PC-9 (cell line): ENCODE data around the gene ITM2C. TPM values are rescaled to one million over a fixed set of nuclear protein-coding genes. Genes with fewer than 3 reads are reported as not detected.

Experiments
- BruUV-seq: library from RNA; stranded (reverse); fragments of 400-500 nt; replicated peaks from 2 replicates; lab custom pipeline; 2021; lab: Mats Ljungman, UMichigan
- CTCF ChIA-PET: fragments of 300-600 bp; sonication (Branson Sonifier 250); formaldehyde crosslinking; loops from one replicate; lab custom pipeline; 2022; ENCODE audit warnings: antibody characterized with exemption; lab: Charles Lee
- POLR2A ChIA-PET: fragments of 300-600 bp; sonication (Branson Sonifier 250); formaldehyde crosslinking; loops from one replicate; lab custom pipeline; 2022; ENCODE audit warnings: antibody characterized with exemption; ENCODE audit not compliant: unreplicated experiment; lab: Charles Lee
- DNase-seq, 2 experiments: peaks; one replicate each; pipeline versions ENCODE4 v3.0.0 to v3.0.0-alpha.2; 2015 to 2022; ENCODE audit warnings: mixed read lengths in 1 of 2
- H2AFZ ChIP-seq: fragments of 200-600 bp; sonication (generic); 2 replicates; pipeline ENCODE4 v1.8.1; 2017; ENCODE audit warnings: antibody characterized with exemption
- H3F3A ChIP-seq: fragments of 200-600 bp; sonication (generic); 2 replicates; pipeline ENCODE4 v1.8.1; 2017; ENCODE audit warnings: antibody characterized with exemption, mild to moderate bottlenecking, low read depth; ENCODE audit not compliant: insufficient read depth
- H3K27ac ChIP-seq: fragments of 200-600 bp; sonication (generic); 2 replicates; pipeline ENCODE4 v1.6.1; 2016; ENCODE audit warnings: mixed run types
- H3K27me3 ChIP-seq: fragments of 200-600 bp; sonication (generic); 2 replicates; pipeline ENCODE4 v1.6.1; 2016; ENCODE audit warnings: low read depth, mixed run types; ENCODE audit not compliant: insufficient read depth
- H3K36me3 ChIP-seq: fragments of 200-600 bp; sonication (generic); 2 replicates; pipeline ENCODE4 v1.6.1; 2016; ENCODE audit warnings: low read depth, mixed run types
- H3K4me1 ChIP-seq: fragments of 200-600 bp; sonication (generic); replicated peaks from 2 replicates; pipeline ENCODE4 v1.6.1; 2016; ENCODE audit warnings: mixed run types; ENCODE audit not compliant: insufficient read depth
- H3K4me2 ChIP-seq: fragments of 200-600 bp; sonication (generic); 2 replicates; pipeline ENCODE4 v1.6.1; 2017; ENCODE audit warnings: mixed run types
- H3K4me3 ChIP-seq: fragments of 200-600 bp; sonication (generic); 2 replicates; pipeline ENCODE4 v1.6.1; 2016; ENCODE audit warnings: mixed run types
- H3K79me2 ChIP-seq: fragments of 200-600 bp; sonication (generic); 2 replicates; pipeline ENCODE4 v1.6.1; 2017; ENCODE audit warnings: low read depth, mixed run types
- H3K9me2 ChIP-seq: fragments of 200-600 bp; sonication (generic); 2 replicates; pipeline ENCODE4 v1.8.1; 2017; ENCODE audit warnings: mild to moderate bottlenecking; ENCODE audit not compliant: insufficient read depth
- H3K9me3 ChIP-seq: fragments of 200-600 bp; sonication (generic); 2 replicates; pipeline ENCODE4 v1.8.1; 2016; ENCODE audit warnings: low read depth; ENCODE audit not compliant: insufficient read depth
- H4K20me1 ChIP-seq: fragments of 200-600 bp; sonication (generic); 2 replicates; pipeline ENCODE4 v1.8.1; 2017; ENCODE audit not compliant: insufficient read depth
- CTCF ChIP-seq: fragments of 200-600 bp; sonication (generic); conservative IDR thresholded peaks from 2 replicates; pipeline ENCODE4 v1.6.1; 2017; ENCODE audit warnings: mixed run types, antibody characterized with exemption, mild to moderate bottlenecking, moderate library complexity
- EZH2 ChIP-seq: fragments of 200-600 bp; sonication (generic); IDR thresholded peaks from 2 replicates; pipeline ENCODE4 v1.8.0; 2017; ENCODE audit warnings: antibody characterized with exemption, low read depth
- intact Hi-C: fragments of 100-400 bp; cut with micrococcal nuclease; formaldehyde crosslinking; loops from one replicate; pipeline ENCODE4 v1.10.0; 2022; ENCODE audit not compliant: unreplicated experiment
- total RNA-seq: library from RNA; stranded (reverse); gene quantifications from 2 replicates; pipeline ENCODE4 v1.2.3, GENCODE V29; 2021

ITM2C gene
- total RNA-seq, 1 experiment from 2014 or later = 76.0 TPM

- H3K79me2 ChIP-seq = no peaks in the 10 kb centered on the region
- no peaks in the 10 kb centered on the region for H3K9me3 ChIP-seq
- no peaks in the 10 kb centered on the region for H3K9me2 ChIP-seq
- ChIA-PET CTCF (no interaction called here), POLR2A (no interaction called here)
- no peaks in the 10 kb centered on the region for H4K20me1 ChIP-seq
- H3K4me2 ChIP-seq = no peak overlapping the region
- peaks cover 4% of the 10 kb centered on the region for H3K27me3 ChIP-seq
- H3K27ac ChIP-seq = no peak overlapping the region
- peaks cover 8% of the 10 kb centered on the region; the same call in 1 of the 2 replicates for H3K4me1 ChIP-seq
- no peak for DNase-seq
- intact Hi-C loops = no loop called here
- BruUV-seq = no TSS peak
- no peak overlapping the region for H3K4me3 ChIP-seq
- H3F3A ChIP-seq = no peaks in the 10 kb centered on the region
- no peak overlapping the region for H2AFZ ChIP-seq
- no peak for TF ChIP-seq EZH2
- no peak for TF ChIP-seq CTCF
- H3K36me3 ChIP-seq = no peaks in the 10 kb centered on the region
These were observed 26.3 kb downstream of the ITM2C start for GRCh38 chr2:230891064-230891463.

GRCh38 chr2:230891509-230891908 lies 26.8 kb downstream of the ITM2C start:
- CTCF ChIA-PET = no interaction called here
- no peak for DNase-seq
- no peak overlapping the region for H3K27ac ChIP-seq

GRCh38 chr2:230893338-230893737 lies 28.6 kb downstream of the ITM2C start:
- intact Hi-C loops = no loop called here
- Histone ChIP-seq H2AFZ (no peak overlapping the region), H4K20me1 (no peaks in the 10 kb centered on the region), H3K9me3 (no peaks in the 10 kb centered on the region), H3K27ac (no peak overlapping the region), H3F3A (no peaks in the 10 kb centered on the region), H3K36me3 (no peaks in the 10 kb centered on the region), H3K4me2 (no peak overlapping the region), H3K79me2 (no peaks in the 10 kb centered on the region), H3K4me3 (no peak overlapping the region), H3K9me2 (no peaks in the 10 kb centered on the region), H3K4me1 (peaks cover 9% of the 10 kb centered on the region; the same call in 1 of the 2 replicates), H3K27me3 (peaks cover 16% of the 10 kb centered on the region)
- DNase-seq = no peak
- ChIA-PET CTCF (no interaction called here), POLR2A (interaction anchor here (0.6 kb wide), 1 partner anchor 1533 kb away, joined by 3 read pairs; no protein-coding TSS in a partner anchor)
- BruUV-seq = no TSS peak
- TF ChIP-seq CTCF (no peak), EZH2 (no peak)

More at GRCh38 chr2:230891509-230891908, 26.8 kb downstream of the ITM2C start:
- no peaks in the 10 kb centered on the region for H3K9me2 ChIP-seq
- H3K4me2 ChIP-seq = no peak overlapping the region
- no peaks in the 10 kb centered on the region for H4K20me1 ChIP-seq
- BruUV-seq = no TSS peak
- POLR2A ChIA-PET = no interaction called here
- no peaks in the 10 kb centered on the region for H3K79me2 ChIP-seq
- H3K4me1 ChIP-seq = peaks cover 9% of the 10 kb centered on the region; the same call in 1 of the 2 replicates
- no peak overlapping the region for H2AFZ ChIP-seq
- TF ChIP-seq EZH2 = no peak
- TF ChIP-seq CTCF = no peak
- peaks cover 4% of the 10 kb centered on the region for H3K27me3 ChIP-seq
- intact Hi-C loops = no loop called here
- H3K4me3 ChIP-seq = no peak overlapping the region
- no peaks in the 10 kb centered on the region for H3F3A ChIP-seq
- no peaks in the 10 kb centered on the region for H3K9me3 ChIP-seq
- H3K36me3 ChIP-seq = no peaks in the 10 kb centered on the region
